PFSK-1 (cell line): ENCODE results near the gene ACR.

ENCODE experiments used
- REST ChIP-seq, 2 experiments: IDR thresholded peaks; 2 replicates each; pipeline versions ENCODE4 v1.6.1 to v1.8.0; 2011 to 2012; ENCODE audit warnings: low read depth in 2 of 2, low read length in 2 of 2, control low read depth in 1 of 2, inconsistent platforms in 1 of 2, mild to moderate bottlenecking in 1 of 2, moderate library complexity in 1 of 2; ENCODE audit not compliant: insufficient read depth in 1 of 2
- SIN3A ChIP-seq: IDR thresholded peaks from 2 replicates; pipeline ENCODE4 v1.6.1; 2012; ENCODE audit warnings: mild to moderate bottlenecking, low read length, moderate library complexity, borderline replicate concordance; ENCODE audit not compliant: insufficient read depth
- TAF1 ChIP-seq: IDR thresholded peaks from 2 replicates; pipeline ENCODE4 v1.6.1; 2012; ENCODE audit warnings: low read length, control low read depth, borderline replicate concordance; ENCODE audit not compliant: insufficient read depth

DNA sequence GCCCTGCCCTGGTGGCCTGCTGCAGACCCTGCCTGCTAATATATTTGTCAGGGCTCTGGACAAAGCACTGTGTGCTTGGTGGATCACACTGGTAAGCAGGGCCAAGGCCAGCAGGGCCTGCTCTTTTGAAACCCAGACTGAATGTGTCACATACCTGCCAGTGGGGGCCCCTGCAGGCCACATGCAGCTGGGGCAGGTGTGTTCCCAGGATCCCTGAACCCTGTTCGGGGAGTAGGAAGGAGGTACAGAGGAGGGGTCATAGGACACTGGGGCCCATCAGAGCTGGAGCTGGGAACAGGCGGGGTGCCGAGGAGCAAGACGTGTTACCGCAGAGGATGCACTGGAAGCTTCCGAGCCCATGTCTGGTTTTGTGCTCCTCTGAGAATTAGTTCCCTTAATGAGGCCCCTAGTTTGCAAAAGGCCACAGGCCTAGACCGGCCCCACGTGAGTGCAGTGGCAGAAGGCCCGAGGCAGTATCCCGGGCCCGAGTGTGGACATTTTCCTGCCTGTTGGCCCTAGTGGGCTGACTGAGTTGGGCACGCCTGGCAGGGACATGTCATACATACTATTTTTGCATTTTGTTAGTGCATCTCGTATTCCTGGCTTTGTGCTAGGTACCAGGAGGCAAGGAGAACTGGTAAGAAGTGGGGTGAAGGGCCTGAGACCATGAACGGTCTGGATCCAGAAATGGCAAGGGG, 11.2 kb upstream of the ACR start:
- TF ChIP-seq REST (IDR thresholded peaks at IDR 0.05; ENCODE audit: insufficient read depth in 1 of 2, low read depth in 2 of 2, low read length in 2 of 2) (no peak), TAF1 (no peak), SIN3A (no peak)
